Right forelimb (tissue), 1 donor: ENCODE data around the gene CANX.

Source experiments
- DNase-seq: peaks from one replicate; pipeline ENCODE4 v3.0.0-alpha.2; 2018

CANX gene

DNA sequence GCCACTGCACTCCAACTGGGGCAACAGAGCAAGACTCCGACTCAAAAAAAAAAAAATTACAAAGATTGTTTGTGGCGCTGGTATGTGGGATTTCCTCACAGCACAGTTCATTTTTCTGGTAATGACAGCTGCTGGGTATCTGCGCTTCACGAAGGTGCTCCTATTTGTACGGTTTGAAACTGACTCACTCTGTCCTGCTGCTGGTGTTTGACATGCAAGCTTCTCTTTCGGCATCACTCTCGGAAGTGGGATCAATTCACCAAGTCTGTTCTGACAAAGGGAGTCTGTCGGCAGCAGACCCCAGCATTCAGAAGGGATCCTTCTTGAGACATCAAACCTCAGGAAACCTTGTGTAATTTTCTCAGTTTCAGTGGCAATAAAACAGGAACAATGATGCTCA lies 60.2 kb downstream of the CANX start:
- no peak for DNase-seq

GRCh38 chr5:179759581-179760551 lies 61.1 kb downstream of the CANX start:
- DNase-seq: no peak

DNA sequence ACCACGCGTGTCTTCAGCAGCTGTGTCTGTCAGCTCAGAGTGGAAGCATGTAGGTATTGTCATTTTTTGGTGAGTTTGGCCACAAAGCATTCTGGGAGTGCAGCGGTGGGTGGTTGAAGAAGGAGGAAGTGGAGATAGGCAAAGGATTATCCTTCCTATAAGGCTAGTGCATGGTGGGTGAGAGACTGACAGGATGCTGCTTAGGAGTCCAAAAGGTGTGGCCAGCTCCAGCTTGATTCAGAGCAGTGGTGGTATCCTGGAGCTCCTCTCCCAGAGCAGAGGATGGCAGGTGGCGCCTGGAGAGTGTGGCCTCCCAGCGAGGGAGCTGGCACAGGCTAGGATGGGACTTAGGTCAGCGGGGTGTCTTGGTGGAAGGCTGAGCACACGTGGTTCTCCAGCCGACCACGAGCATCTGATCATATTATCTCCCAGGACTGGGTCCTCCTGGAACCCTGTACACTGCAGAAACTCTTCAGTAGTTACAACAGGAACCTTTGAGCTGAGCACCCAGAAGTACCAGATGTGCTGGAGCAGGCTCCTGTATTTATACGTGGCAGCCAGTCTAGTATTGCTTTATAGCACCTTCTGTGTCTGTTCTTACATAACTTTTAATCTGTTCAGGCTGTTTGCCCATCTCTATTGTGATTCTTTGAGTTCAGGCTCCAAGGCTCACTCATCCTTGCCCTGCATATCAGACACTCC lies 63.5 kb downstream of the CANX start:
- DNase-seq: no peak

GRCh38 chr5:179762781-179763176 lies 64.0 kb downstream of the CANX start:
- DNase-seq: no peak

GRCh38 chr5:179763215-179763945 lies 64.6 kb downstream of the CANX start:
- DNase-seq: no peak

DNA sequence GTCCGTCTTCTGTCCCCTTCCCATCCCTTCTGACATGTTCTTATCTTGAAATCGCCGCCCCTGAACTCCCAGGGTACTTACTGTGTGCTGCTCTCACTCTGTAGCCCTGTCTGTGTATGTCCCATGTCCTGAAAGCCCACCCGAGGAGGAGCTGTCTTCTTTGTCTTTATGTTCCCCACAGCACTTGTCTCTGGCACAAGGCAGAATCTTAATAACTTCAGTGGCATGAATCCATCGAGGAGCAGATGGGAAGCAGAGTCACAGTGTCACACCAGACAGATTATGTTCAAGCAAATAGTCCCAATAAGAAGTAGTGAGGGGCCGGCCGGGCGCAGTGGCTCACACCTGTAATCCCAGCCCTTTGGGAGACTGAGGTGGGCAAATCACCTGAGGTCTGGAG lies 65.3 kb downstream of the CANX start:
- DNase-seq: no peak

GRCh38 chr5:179765400-179765799 lies 66.6 kb downstream of the CANX start:
- DNase-seq: no peak

- no peak for DNase-seq
Measured at GRCh38 chr5:179766021-179766725, 67.4 kb downstream of the CANX start.

DNA sequence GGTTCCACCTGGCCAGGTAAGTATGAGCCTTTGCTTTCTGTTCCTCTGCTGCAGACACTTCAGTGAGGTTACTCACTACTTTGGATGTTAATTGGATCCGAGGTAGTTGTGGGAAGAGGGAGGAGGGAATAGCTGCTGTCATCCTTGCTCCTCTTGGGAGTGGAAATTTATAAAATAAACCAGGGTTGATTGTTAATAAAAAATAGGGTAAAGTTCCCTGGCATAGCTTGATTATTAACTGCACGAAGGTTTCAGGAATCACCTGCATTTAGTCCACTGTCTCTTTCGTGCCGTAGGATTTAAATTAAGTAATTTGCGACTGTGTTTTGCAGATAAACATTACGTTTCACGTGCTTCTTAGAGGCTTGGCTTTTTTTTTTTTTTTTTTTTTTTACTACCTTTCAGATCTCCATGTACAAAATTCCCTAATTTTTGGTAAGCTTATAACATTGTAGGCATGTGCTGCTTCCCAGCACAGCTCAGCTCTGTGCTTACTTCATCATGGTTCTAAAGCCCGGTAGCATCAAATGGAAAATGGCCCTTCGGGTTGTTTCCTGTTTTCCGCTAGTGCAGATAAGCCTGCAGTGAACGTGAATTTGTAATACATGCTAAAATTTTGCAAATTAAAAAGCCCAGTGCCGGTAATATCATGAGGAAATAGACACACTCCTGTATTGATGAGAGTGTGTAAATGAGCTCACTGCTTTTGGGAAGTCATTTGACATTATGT lies 68.1 kb downstream of the CANX start:
- no peak for DNase-seq

DNA sequence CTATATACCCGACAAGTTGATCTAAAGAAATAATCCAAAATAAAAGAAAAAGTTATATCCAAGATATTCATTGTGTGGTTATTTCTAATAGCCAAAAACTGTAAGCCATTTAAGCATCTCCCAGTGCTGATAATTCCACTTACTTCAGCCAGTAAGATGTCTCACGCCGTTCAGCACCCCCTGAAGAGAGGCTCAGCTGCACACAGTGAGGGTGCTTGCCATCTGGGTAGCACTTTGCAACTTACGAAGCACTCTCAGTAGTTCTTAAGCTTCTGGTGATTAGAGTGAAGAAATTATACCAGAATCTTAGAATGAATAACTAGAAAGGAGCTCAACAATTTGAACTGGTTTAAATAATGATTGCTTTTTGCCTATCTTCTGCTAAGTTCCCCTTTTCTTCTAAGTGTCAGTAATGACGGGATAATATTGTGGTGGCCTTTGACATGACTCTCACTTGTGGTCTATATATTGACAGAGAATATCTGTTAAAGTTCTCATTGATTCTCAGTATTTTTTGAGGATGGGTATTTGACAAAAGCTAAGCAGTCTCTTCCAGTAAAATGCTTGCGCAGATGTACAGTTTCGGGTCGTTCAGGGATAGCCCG lies 68.8 kb downstream of the CANX start:
- DNase-seq: no peak

- no peak for DNase-seq
Measured at GRCh38 chr5:179768326-179769085, 69.7 kb downstream of the CANX start.

DNA sequence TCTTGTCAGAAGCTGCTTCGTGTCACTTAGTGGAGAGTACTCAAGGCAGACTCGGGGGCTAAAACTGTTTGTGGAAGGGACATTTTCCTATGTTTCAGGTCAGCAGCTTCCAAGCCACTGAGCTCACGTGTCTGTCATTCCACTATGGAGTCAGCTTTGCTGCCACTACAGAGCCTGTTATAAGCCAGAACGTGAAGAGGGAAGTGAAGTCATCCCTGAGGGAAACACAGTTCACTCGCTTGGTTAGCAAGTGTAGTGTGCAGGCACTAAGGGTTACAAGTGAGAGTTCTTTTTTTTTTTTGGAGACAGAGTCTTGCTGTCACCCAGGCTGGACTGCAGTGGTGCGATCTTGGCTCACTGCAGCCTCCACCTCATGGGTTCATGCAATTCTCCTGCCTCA lies 70.5 kb downstream of the CANX start:
- no peak for DNase-seq

DNA sequence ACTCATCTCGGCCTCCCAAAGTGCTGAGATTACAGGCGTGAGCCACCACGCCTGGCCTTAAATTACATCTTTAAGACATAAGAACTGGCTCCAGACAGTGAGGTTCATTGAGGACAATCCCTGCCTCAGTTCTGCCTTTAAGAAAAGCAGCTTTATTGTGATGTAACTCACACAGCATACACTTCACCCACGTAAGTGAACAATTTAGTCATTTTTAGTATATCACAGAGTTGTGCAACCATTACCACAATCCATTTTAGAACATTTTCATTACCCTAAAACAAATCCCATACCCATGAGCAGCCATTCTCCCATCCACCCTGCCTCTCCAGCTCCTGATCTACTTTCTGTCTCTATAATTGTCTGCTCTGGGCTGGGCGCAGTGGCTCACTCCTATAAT lies 71.0 kb downstream of the CANX start:
- no peak for DNase-seq

- no peak for DNase-seq
Measured at GRCh38 chr5:179771311-179771895, 72.6 kb downstream of the CANX start.

DNA sequence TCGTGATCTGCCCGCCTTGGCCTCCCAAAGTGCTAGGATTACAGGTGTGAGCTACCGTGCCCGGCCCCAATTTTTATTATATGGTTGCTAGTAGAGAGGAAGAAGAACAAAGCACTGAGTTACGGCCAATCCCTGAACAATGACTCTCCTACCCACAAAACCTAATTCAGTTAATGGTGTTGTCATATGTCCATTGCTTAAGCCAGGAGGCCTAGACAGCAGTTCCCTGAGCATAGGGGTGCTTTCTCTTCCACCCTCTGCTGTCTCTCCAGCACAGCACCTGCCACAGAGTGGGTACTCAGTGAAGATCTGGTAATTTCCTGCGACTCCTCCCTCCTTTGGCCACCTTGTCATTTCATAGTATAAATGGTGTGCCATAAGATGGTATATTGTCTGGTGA lies 73.6 kb downstream of the CANX start:
- DNase-seq: no peak

- no peak for DNase-seq
Measured at GRCh38 chr5:179773686-179774040, 74.9 kb downstream of the CANX start.

- DNase-seq: no peak
Measured at GRCh38 chr5:179774442-179774841, 75.7 kb downstream of the CANX start.

GRCh38 chr5:179776411-179776938 lies 77.7 kb downstream of the CANX start:
- no peak for DNase-seq

DNA sequence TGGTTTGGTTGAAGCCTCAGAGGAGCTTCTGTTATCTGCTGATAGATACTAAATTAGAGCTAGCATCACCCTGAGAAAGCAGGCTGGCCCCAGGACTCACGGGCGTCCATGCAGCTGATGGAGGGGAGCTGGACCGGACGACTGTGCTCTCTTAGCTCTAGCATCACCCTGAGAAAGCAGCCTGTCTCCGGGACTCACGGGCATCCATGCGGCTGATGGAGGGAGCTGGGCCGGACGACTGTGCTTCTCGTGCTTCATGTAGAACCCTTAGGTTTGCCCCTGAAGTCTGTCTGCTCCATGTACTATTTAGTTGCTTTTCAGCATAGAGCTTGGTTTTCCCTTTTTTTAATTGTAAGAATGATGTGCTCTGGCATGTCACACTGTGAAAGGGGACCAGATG lies 78.7 kb downstream of the CANX start:
- no peak for DNase-seq

DNA sequence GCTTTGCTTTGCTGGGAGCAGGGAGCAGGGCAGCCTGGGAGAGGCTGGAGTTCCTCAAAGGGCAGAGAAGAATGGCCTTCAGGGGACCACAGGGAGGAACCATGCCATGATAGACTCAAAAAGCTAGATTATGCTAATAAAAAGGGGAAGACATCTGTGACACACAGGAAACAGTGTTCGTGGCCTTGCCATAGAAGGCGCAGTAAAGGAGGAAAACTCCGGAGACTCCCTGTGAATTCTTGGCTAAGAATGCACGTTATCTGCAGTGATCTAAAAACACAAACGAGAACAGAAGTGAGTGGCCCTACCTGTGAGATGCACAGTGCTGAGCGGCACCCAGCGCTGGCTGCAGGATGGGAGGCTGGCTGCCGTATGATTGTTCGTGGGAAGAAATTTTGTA lies 79.1 kb downstream of the CANX start:
- DNase-seq: no peak
